ES-I3 (cell line): ENCODE results near the gene CDH13.

Experiments
- H3K36me3 ChIP-seq: 2 replicates; pipeline ENCODE4 v1.6.1; 2013; ENCODE audit warnings: mild to moderate bottlenecking, low read length, control low read depth, moderate library complexity; ENCODE audit not compliant: insufficient read depth
- H3K4me1 ChIP-seq: 2 replicates; pipeline ENCODE4 v1.6.1; 2013; ENCODE audit warnings: mild to moderate bottlenecking, control low read depth, low read length; ENCODE audit not compliant: insufficient read depth
- H3K9ac ChIP-seq: 2 replicates; pipeline ENCODE4 v1.6.1; 2013; ENCODE audit warnings: low read depth, mild to moderate bottlenecking, low read length, moderate library complexity
- H3K9me3 ChIP-seq: 2 replicates; pipeline ENCODE4 v1.6.1; 2013; ENCODE audit warnings: mild to moderate bottlenecking, low read length, moderate library complexity; ENCODE audit not compliant: control insufficient read depth, insufficient read depth

CDH13 gene

GRCh38 chr16:82796047-82796446 is 169.3 kb downstream of the CDH13 start:
- Histone ChIP-seq H3K9me3 (no peaks in the 10 kb centered on the region), H3K4me1 (peaks cover 5% of the 10 kb centered on the region; the same call in 1 of the 2 replicates), H3K9ac (no peak overlapping the region)

GRCh38 chr16:82801361-82801760 is 174.6 kb downstream of the CDH13 start:
- Histone ChIP-seq H3K9ac (no peak overlapping the region), H3K4me1 (no peaks in the 10 kb centered on the region), H3K36me3 (no peaks in the 10 kb centered on the region), H3K9me3 (no peaks in the 10 kb centered on the region)

More at GRCh38 chr16:82796047-82796446, 169.3 kb downstream of the CDH13 start:
- H3K36me3 ChIP-seq: no peaks in the 10 kb centered on the region

GRCh38 chr16:82805866-82806265 is 179.1 kb downstream of the CDH13 start:
- Histone ChIP-seq H3K9me3 (no peaks in the 10 kb centered on the region), H3K9ac (no peak overlapping the region), H3K4me1 (no peaks in the 10 kb centered on the region), H3K36me3 (no peaks in the 10 kb centered on the region)

- Histone ChIP-seq H3K9ac (no peak overlapping the region), H3K9me3 (no peaks in the 10 kb centered on the region), H3K36me3 (no peaks in the 10 kb centered on the region)
These were observed 180.5 kb downstream of the CDH13 start for GRCh38 chr16:82807311-82807710.

GRCh38 chr16:82808036-82808435 is 181.3 kb downstream of the CDH13 start:
- no peaks in the 10 kb centered on the region for H3K36me3 ChIP-seq
- no peaks in the 10 kb centered on the region for H3K4me1 ChIP-seq
- no peak overlapping the region for H3K9ac ChIP-seq
- H3K9me3 ChIP-seq: no peaks in the 10 kb centered on the region

More at GRCh38 chr16:82807311-82807710, 180.5 kb downstream of the CDH13 start:
- no peaks in the 10 kb centered on the region for H3K4me1 ChIP-seq

- no peak overlapping the region for H3K9ac ChIP-seq
These were observed 183.3 kb downstream of the CDH13 start for GRCh38 chr16:82810077-82810476.

GRCh38 chr16:82814059-82814458 is 187.3 kb downstream of the CDH13 start:
- Histone ChIP-seq H3K4me1 (no peaks in the 10 kb centered on the region; the same call in 1 of the 2 replicates), H3K9ac (no peak overlapping the region), H3K36me3 (no peaks in the 10 kb centered on the region), H3K9me3 (no peaks in the 10 kb centered on the region)

More at GRCh38 chr16:82810077-82810476, 183.3 kb downstream of the CDH13 start:
- no peaks in the 10 kb centered on the region for H3K4me1 ChIP-seq
- no peaks in the 10 kb centered on the region for H3K9me3 ChIP-seq
- no peaks in the 10 kb centered on the region for H3K36me3 ChIP-seq

GRCh38 chr16:82819286-82819685 is 192.5 kb downstream of the CDH13 start:
- H3K9me3 ChIP-seq: no peaks in the 10 kb centered on the region
- no peak overlapping the region for H3K9ac ChIP-seq
- no peaks in the 10 kb centered on the region for H3K36me3 ChIP-seq
- H3K4me1 ChIP-seq: peaks cover 3% of the 10 kb centered on the region; the same call in 1 of the 2 replicates

- peaks cover 3% of the 10 kb centered on the region; the same call in 1 of the 2 replicates for H3K9me3 ChIP-seq
- H3K36me3 ChIP-seq: no peaks in the 10 kb centered on the region
- peaks cover 3% of the 10 kb centered on the region; the same call in 1 of the 2 replicates for H3K4me1 ChIP-seq
- H3K9ac ChIP-seq: no peak overlapping the region
These were observed 194.1 kb downstream of the CDH13 start for GRCh38 chr16:82820855-82821254.

GRCh38 chr16:82824408-82824807 is 197.6 kb downstream of the CDH13 start:
- H3K4me1 ChIP-seq: 0 out of 2 replicates have a peak, but pooled peaks cover 3% of the 10 kb centered on the region
- peaks cover 3% of the 10 kb centered on the region; the same call in 1 of the 2 replicates for H3K9me3 ChIP-seq
- H3K36me3 ChIP-seq: no peaks in the 10 kb centered on the region
- no peak overlapping the region for H3K9ac ChIP-seq

GRCh38 chr16:82829301-82829700 is 202.5 kb downstream of the CDH13 start:
- peaks cover 3% of the 10 kb centered on the region; the same call in 1 of the 2 replicates for H3K9me3 ChIP-seq
- no peaks in the 10 kb centered on the region for H3K36me3 ChIP-seq
- no peak overlapping the region for H3K9ac ChIP-seq
- H3K4me1 ChIP-seq: peaks cover 21% of the 10 kb centered on the region

- no peak overlapping the region for H3K9ac ChIP-seq
- peaks cover 31% of the 10 kb centered on the region for H3K4me1 ChIP-seq
- H3K9me3 ChIP-seq: no peaks in the 10 kb centered on the region
- no peaks in the 10 kb centered on the region for H3K36me3 ChIP-seq
These were observed 204.2 kb downstream of the CDH13 start for GRCh38 chr16:82830944-82831343.

- peaks cover 32% of the 10 kb centered on the region for H3K4me1 ChIP-seq
- no peak overlapping the region for H3K9ac ChIP-seq
- H3K9me3 ChIP-seq: no peaks in the 10 kb centered on the region
- no peaks in the 10 kb centered on the region for H3K36me3 ChIP-seq
These were observed 206.1 kb downstream of the CDH13 start for GRCh38 chr16:82832821-82833220.

GRCh38 chr16:82833378-82833993 is 206.7 kb downstream of the CDH13 start:
- H3K9ac ChIP-seq: no peak overlapping the region
- H3K4me1 ChIP-seq: peaks cover 32% of the 10 kb centered on the region
- H3K9me3 ChIP-seq: no peaks in the 10 kb centered on the region
- no peaks in the 10 kb centered on the region for H3K36me3 ChIP-seq

- Histone ChIP-seq H3K36me3 (no peaks in the 10 kb centered on the region), H3K4me1 (peaks cover 32% of the 10 kb centered on the region), H3K9me3 (no peaks in the 10 kb centered on the region), H3K9ac (no peak overlapping the region)
These were observed 207.5 kb downstream of the CDH13 start for GRCh38 chr16:82834151-82834815.
